HG03460 (cell line): ENCODE measurements around the gene HOXA4.

Experiments
- ATAC-seq: cut with Tn5 transposase; IDR thresholded peaks from one replicate; pipeline ENCODE4 v1.9.1; 2021; ENCODE audit not compliant: unreplicated experiment

HOXA4 gene

DNA sequence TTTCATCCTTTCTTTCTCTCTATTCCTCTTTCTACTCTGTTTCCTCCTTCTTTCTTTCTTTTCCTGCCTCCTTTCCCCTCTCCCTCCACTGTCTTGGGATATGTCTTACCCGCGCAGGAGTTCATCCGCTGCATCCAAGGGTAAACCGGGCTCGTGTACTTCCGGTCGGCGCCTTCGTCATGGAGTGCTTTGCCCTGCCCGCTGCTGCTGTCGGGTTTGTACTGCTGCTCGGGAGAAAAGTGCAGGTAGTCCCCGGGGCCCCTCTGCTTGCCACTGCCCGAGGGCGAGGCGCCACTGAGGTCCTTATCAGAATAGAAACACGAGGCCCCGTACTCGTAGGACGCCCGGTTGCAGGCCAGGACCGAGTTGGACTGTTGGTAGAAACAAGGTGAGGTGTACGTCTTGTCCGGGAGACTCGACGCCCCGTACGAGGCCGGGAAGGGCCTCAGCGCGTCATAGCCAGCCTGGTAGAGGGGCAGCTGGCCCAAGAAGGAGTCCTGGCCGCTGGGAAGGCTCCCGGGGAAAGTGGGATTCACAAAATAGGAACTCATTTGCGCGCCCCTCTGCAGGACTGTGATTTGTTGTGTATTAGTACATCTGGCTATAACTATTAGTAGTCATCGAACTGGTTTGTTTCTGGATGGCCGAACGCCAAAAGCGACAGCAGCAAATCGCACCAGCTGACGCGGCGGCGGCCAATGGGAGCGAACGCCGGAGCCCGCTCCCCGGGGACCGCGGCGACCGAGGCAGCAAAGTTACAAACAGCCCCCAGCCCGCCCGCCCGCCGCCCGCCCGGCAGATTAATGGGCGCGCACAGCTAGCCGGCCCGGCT, 16.9 kb upstream of the HOXA4 start, which contains the start of gene HOXA6:
HOXA6 (minus strand) TSS at position 576 of the 832 bp plus-strand sequence; CDS start at position 551, 25 bp downstream.
- ATAC-seq: no peak

GRCh38 chr7:27146491-27147198, 16.1 kb upstream of the HOXA4 start:
- ATAC-seq: no peak

- no peak for ATAC-seq
Observed at GRCh38 chr7:27145914-27146412, 15.4 kb upstream of the HOXA4 start.

DNA sequence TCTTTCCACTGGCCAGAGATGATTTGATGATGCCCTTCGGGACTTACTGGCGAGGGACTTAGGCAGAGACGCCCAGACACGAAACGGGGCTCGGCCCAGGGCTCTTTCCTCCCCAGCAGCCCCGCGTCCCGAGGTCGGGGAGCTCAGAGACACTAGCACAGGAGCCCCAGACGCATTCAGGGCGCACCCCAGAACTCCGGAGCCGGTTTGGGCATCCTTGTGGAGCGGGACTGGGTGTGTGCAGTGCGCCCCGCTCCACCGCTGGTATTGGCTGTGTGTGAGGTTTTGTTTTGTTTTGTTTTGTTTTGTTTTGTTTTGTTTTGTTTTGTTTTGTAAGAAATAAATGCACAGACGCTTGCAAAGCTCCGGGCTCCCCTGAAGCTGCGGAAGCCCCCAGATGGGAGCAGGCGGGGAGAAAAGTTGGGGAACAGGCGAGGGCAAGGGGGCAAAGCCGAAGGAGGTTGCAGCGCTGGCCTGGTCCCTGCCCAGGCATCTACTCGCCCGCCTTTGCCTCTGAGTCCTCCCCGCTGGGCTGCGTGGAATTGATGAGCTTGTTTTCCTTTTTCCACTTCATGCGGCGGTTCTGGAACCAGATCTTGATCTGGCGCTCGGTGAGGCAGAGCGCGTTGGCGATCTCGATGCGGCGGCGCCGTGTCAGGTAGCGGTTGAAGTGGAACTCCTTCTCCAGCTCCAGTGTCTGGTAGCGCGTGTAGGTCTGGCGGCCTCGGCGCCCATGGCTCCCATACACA, 14.8 kb upstream of the HOXA4 start:
- ATAC-seq: no peak

DNA sequence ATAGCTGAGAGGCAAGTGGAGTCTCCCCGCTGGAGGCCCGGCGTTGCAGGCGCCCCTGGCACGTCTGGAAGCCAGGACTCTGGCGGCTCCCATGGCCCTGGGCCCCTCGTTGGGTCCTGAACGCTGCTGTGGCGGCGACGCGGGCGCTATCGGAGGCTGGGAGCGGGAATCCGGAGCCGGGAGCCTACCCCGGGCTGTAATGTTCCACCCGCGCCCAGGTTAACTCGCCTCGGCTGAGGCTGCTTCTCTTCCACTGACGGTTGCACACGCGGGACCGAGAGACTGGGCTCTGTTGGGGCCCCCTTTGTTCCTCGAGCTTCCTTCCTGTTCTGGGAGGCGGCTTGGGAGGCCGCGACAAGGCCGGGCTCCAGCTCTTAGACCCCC, 14.2 kb upstream of the HOXA4 start:
- no peak for ATAC-seq

- ATAC-seq: no peak
Observed at GRCh38 chr7:27143950-27144780, 13.6 kb upstream of the HOXA4 start.

GRCh38 chr7:27143023-27143949, 12.7 kb upstream of the HOXA4 start, which contains the start of gene HOXA5:
TSS of gene HOXA5 (minus strand) at chr7:27143681. CDS start at chr7:27143607, 74 bp downstream.
- ATAC-seq: no peak

- no peak for ATAC-seq
Observed at GRCh38 chr7:27142580-27143022, 12.0 kb upstream of the HOXA4 start.

DNA sequence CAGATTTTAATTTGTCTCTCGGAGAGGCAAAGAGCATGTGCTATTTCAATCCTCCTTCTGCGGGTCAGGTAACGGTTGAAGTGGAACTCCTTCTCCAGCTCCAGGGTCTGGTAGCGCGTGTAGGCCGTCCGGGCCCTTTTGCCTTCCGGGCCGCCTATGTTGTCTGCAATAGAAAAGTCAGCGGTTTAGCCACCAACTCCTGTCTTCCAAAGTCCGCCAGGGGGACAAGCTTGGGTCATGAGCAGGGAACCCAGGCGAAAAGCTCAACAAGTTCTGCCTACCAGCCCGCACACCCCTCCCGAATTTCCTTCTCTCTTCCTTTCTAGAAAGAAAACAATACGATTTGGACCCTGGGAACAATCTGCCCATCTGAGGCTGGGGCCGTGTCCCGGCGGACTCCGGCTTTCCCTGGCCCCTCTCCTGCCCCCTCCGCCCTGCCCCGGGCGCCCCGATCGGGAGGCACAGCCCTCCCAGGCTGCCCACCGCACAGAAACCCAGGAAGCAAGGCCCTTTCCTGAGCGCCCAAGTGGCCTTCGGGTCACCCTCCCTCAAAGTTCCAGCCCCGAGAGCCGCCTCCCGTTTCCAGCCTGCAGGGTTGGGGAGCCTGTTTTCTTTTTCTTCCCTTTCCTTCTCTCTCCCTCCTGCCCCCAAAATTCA, 11.5 kb upstream of the HOXA4 start:
- no peak for ATAC-seq

DNA sequence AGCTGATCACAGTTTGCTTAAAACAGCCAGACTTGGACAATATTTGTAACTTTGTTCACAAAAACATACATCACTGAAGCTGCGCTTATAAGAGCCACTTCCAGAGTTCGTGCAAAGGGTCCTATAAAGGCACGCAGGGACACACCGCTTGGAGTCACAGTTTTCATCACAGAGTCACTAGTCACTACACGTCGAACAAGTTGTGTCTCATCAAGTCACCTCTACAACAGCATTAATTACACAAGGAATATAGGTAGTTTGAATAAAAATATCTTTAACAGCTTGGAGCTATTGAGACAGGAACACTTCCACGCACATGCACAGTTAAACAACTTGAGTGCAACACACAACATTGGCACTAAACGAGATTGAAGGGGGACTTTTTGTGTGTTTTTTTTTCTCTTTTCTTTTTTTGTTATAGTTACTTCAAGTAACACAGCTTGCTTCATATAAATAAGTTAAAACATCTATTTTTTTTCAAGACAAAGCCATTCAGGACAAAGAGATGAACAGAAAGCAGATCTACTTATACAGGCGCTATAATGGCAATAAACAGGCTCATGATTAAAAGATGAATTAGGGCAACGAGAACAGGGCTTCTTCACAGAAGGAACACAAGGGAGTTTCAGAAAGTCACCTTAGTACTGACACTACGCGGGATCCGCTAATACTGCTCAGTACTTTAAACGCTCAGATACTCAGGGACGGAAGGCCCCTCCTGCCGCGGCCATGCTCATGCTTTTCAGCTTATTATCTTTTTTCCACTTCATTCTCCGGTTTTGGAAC, 10.8 kb upstream of the HOXA4 start:
- ATAC-seq: no peak

DNA sequence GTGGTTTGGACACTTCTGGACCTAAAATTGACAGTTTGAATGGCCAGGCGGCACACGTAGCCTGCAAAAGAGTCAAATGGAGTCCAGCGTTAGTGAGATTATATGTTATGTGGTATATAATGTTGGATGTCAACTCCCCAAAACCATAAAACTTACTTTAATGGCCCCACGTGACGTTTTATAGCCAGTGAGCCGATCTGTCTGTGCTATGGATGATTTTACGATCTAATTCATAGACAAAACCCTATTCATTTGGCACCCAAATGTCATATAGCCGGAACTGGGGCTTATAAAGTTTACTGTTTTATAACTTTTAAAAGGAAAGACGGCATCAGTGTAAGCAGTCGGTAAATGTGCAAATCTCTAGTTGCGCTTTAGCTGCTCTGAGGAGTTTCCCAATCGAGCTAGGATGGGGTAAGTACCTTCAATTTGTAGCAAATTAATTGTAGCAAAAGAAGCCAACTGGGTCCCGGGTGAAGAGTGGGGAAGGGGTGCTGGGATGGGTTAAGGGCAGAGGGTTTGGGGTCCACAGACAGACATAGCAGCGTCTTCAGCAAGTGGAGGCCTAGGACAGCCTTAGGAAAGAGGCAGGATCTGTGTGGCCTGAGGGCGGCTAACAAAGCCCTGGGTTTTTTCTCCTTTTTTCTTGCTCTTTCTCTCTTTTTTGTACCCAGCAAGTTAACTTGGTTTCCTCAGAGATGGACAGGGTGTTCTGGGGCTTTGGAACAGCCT, 9.7 kb upstream of the HOXA4 start:
- no peak for ATAC-seq

- ATAC-seq: no peak
Observed at GRCh38 chr7:27139334-27140125, 9.0 kb upstream of the HOXA4 start.

GRCh38 chr7:27138985-27139333, 8.4 kb upstream of the HOXA4 start:
- ATAC-seq: no peak

- no peak for ATAC-seq
Observed at GRCh38 chr7:27138472-27138871, 7.9 kb upstream of the HOXA4 start.

GRCh38 chr7:27137640-27138315, 7.2 kb upstream of the HOXA4 start:
- ATAC-seq: no peak

GRCh38 chr7:27134392-27134791, 3.8 kb upstream of the HOXA4 start:
- ATAC-seq: no peak
